ENCODE results near the gene TULP1.

- TF ChIP-seq CTCF (IDR thresholded peaks at IDR 0.05) (no peak), POLR2A (IDR thresholded peaks at IDR 0.05) (no peak)
These were observed 21.9 kb upstream of the TULP1 start for GRCh38 chr6:35534407-35535170.
